GM23248 (cell line): ENCODE measurements around the gene PAM.

Source experiments
- EZH2 ChIP-seq: fragments of 200-600 bp; sonication (generic); IDR thresholded peaks from 2 replicates; pipeline ENCODE4 v1.6.1; 2018; ENCODE audit warnings: antibody characterized with exemption, mild to moderate bottlenecking; ENCODE audit not compliant: insufficient read depth, poor library complexity, severe bottlenecking
- EZH2phosphoT487 ChIP-seq: fragments of 200-600 bp; sonication (generic); IDR thresholded peaks from 2 replicates; pipeline ENCODE4 v1.6.1; 2018; ENCODE audit warnings: antibody characterized with exemption, moderate library complexity, mild to moderate bottlenecking, low read depth; ENCODE audit not compliant: insufficient read depth

DNA sequence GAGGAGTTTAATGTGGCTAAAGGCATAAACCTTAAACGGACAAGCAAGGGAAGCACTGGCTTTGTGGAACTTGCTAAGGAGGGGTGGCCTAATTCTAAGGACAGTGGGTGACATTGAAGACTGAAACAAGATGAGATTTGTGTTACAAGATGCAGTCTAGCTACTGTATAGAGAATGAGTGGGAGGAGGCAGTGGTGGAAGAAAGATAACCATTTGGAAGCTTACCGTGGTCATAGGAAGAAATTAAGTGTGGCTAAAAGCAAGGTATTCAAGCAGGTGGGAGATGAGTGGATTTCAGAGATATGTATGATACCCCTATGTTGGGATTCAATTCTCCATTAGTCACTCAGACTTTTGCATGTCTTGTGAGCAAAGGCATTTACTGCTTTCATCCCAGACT is 4.6 kb downstream of the PAM start:
- no peak for TF ChIP-seq EZH2phosphoT487
- no peak for TF ChIP-seq EZH2
